ENCODE data around the gene NEMP2. TPM values are rescaled to one million over a fixed set of nuclear protein-coding genes. Genes with fewer than 3 reads are reported as not detected.

NEMP2 gene
- total and polyA plus RNA-seq, 2 of the 4 experiments (the other 2 are of a cell fraction), result 1.1 to 1.3 TPM

- Histone ChIP-seq H2AFZ (replicated peaks; ENCODE audit: low read length, poor library complexity) (peak overlapping the region; percentile 69), H4K8ac (ENCODE audit: low read depth in 2 of 2, low read length in 2 of 2) (peak overlapping the region in 1 of 2 experiments; percentile 19; a peak in 1 of 4 replicates), H3K14ac (replicated peaks; ENCODE audit: low read depth, low read length) (no peak overlapping the region), H3K56ac (ENCODE audit: extremely low read depth, insufficient read depth, low read length) (no peak overlapping the region), H3K9ac (ENCODE audit: low read depth, low read length) (no peak overlapping the region), H3K23ac (ENCODE audit: low read depth, low read length) (no peak overlapping the region), H3K9me1 (ENCODE audit: insufficient read depth, low read length) (peaks cover 9% of the 10 kb centered on the region), H2BK5ac (ENCODE audit: low read depth, low read length, poor library complexity, severe bottlenecking) (no peak overlapping the region), H4K20me1 (ENCODE audit: insufficient read depth, low read length) (no peaks in the 10 kb centered on the region), H4K91ac (ENCODE audit: insufficient read depth, low read depth, low read length) (no peak overlapping the region; the same call in 1 of the 2 replicates), H3K4me3 (ENCODE audit: insufficient read depth, low read depth, low read length) (no peak overlapping the region), H3K4me1 (ENCODE audit: control insufficient read depth, insufficient read depth, low read length) (peaks cover 25% of the 10 kb centered on the region), H3K9me3 (ENCODE audit: control insufficient read depth, insufficient read depth, low read length) (no peaks in the 10 kb centered on the region), H3K4me2 (ENCODE audit: low read depth, low read length) (peak overlapping the region; percentile 52), H2AK9ac (replicated peaks; ENCODE audit: low read depth, low read length, poor library complexity) (no peak overlapping the region), H3K36me3 (ENCODE audit: control insufficient read depth, insufficient read depth, low read length) (peaks cover 5% of the 10 kb centered on the region; the same call in 1 of the 2 replicates), H3K4ac (ENCODE audit: low read depth, low read length) (peak overlapping the region; percentile 45; the same call in 1 of the 2 replicates), H3K79me1 (ENCODE audit: low read depth in 1 of 2, low read length in 2 of 2) (0 out of 4 replicates have a peak, but pooled peaks cover 0 to 2% of the 10 kb centered on the region in 2 experiments), H4K5ac (ENCODE audit: low read depth, low read length) (no peak overlapping the region; the same call in none of the 2 replicates), H3K18ac (ENCODE audit: low read depth, low read length) (peak overlapping the region; percentile 50), H2AK5ac (ENCODE audit: low read depth, low read length) (0 out of 2 replicates have a peak overlapping the region, but pooled peaks have one; percentile 21), H2BK120ac (ENCODE audit: low read depth, low read length) (peak overlapping the region; percentile 32; the same call in 1 of the 2 replicates), H3K27me3 (ENCODE audit: control insufficient read depth, insufficient read depth, low read length) (no peaks in the 10 kb centered on the region), H3K27ac (ENCODE audit: insufficient read depth, low read length) (no peak overlapping the region; the same call in 1 of the 2 replicates), H2BK20ac (ENCODE audit: low read depth, low read length) (no peak overlapping the region), H2BK15ac (ENCODE audit: low read depth, low read length) (no peak overlapping the region; the same call in 2 of the 3 replicates)
- no CpG with 5 or more reads among the region's 7 CpGs for WGBS, 2 experiments (ENCODE audit: extremely low coverage in 2 of 2, insufficient read length in 1 of 2)
- BruUV-seq (replicated peaks), result no TSS peak
- peak; percentile 32 for ATAC-seq (ENCODE audit: low read depth)
- intact Hi-C loops (cut with micrococcal nuclease) (no loop called here), in situ Hi-C loops (cut with MboI; ENCODE audit: low sequenced_read_pairs) (loop anchor here (10.0 kb wide), 1 partner anchor 85 kb away; no protein-coding TSS in a partner anchor), dilution Hi-C loops (cut with HindIII; ENCODE audit: low sequenced_read_pairs, unreplicated experiment) (no loop called here)
- POLR2A ChIA-PET (ENCODE audit: unreplicated experiment), result no interaction called here
- CTCF ChIA-PET, result interaction anchor here (0.6 to 1.5 kb wide), 3 partner anchors 16 to 827 kb away, joined by 3 to 4 read pairs (median 3); no protein-coding TSS in a partner anchor
- peak; percentile 8 for DNase-seq
- TF ChIP-seq CHD1 (IDR thresholded peaks at IDR 0.05; ENCODE audit: low read depth, low read length) (no peak), POLR2A (IDR thresholded peaks at IDR 0.05; ENCODE audit: low read depth, low read length) (no peak), CEBPB (IDR thresholded peaks at IDR 0.05; ENCODE audit: low read depth, low read length) (no peak), RAD21 (IDR thresholded peaks at IDR 0.05; ENCODE audit: low read length) (no peak), ELK1 (IDR thresholded peaks at IDR 0.05; ENCODE audit: borderline replicate concordance, low read depth, low read length) (no peak), USF2 (IDR thresholded peaks at IDR 0.05; ENCODE audit: low read depth, low read length) (no peak)
Observed at GRCh38 chr2:190500054-190500502, 34.4 kb downstream of the NEMP2 start.
